Type B pancreatic cell (in vitro differentiated cells): ENCODE measurements around the gene HNRNPR. TPM values are rescaled to one million over a fixed set of nuclear protein-coding genes. Genes with fewer than 3 reads are reported as not detected.
"Not testable (repeated sequence)": the region's sequence is repeated elsewhere in the genome, so short reads cannot be mapped to it uniquely, and the experiment has no call there.

Experiments used
- DNase-seq: peaks from one replicate; pipeline ENCODE4 v3.0.0; 2021; ENCODE audit warnings: mixed read lengths; ENCODE audit not compliant: unreplicated experiment; ENCODE audit errors: extremely low spot score
- H3K27ac Mint-ChIP-seq: 2 replicates; pipeline ENCODE4 v1.8.0; 2021; ENCODE audit warnings: mild to moderate bottlenecking, mixed read lengths
- H3K27me3 Mint-ChIP-seq: 2 replicates; pipeline ENCODE4 v1.8.0; 2021; ENCODE audit warnings: mixed read lengths
- H3K36me3 Mint-ChIP-seq: 2 replicates; pipeline ENCODE4 v1.8.0; 2021; ENCODE audit warnings: mixed read lengths
- H3K4me1 Mint-ChIP-seq: one replicate; pipeline ENCODE4 v1.8.0; 2021; ENCODE audit warnings: mixed read lengths; ENCODE audit not compliant: unreplicated experiment
- H3K4me3 Mint-ChIP-seq: 2 replicates; pipeline ENCODE4 v1.8.0; 2021; ENCODE audit warnings: mild to moderate bottlenecking, mixed read lengths
- H3K9me3 Mint-ChIP-seq: 2 replicates; pipeline ENCODE4 v1.8.0; 2021; ENCODE audit warnings: mixed read lengths
- CTCF ChIP-seq: fragments of 200-600 bp; sonication (generic); conservative IDR thresholded peaks from 2 replicates; pipeline ENCODE4 v1.5.0; 2021; ENCODE audit warnings: antibody characterized with exemption, mild to moderate bottlenecking
- total RNA-seq: library from RNA; stranded (reverse); gene quantifications from 2 replicates; pipeline ENCODE4 v1.2.1, GENCODE V29; 2021; ENCODE audit warnings: low replicate concordance

HNRNPR gene
- total RNA-seq, 1 donor from 2014 or later = 210 TPM

GRCh38 chr1:23376890-23377811 is 33.1 kb upstream of the HNRNPR start:
- H3K27ac Mint-ChIP-seq = peak overlapping the region; percentile 82
- no peak for DNase-seq
- peaks cover 40% of the 10 kb centered on the region for H3K4me1 Mint-ChIP-seq
- TF ChIP-seq CTCF = no peak
- H3K4me3 Mint-ChIP-seq = peak overlapping the region; percentile 50
- no peaks in the 10 kb centered on the region for H3K27me3 Mint-ChIP-seq
- no peaks in the 10 kb centered on the region for H3K9me3 Mint-ChIP-seq
- peaks cover 10% of the 10 kb centered on the region for H3K36me3 Mint-ChIP-seq

GRCh38 chr1:23374079-23374735 is 30.1 kb upstream of the HNRNPR start:
- H3K4me1 Mint-ChIP-seq = peaks cover 45% of the 10 kb centered on the region
- H3K27ac Mint-ChIP-seq, H3K4me3 Mint-ChIP-seq, H3K36me3 Mint-ChIP-seq, H3K9me3 Mint-ChIP-seq, H3K27me3 Mint-ChIP-seq, DNase-seq: not testable (repeated sequence)

- Mint-ChIP-seq H3K36me3 (peaks cover 20% of the 10 kb centered on the region), H3K27ac (peak overlapping the region; percentile 69), H3K27me3 (no peaks in the 10 kb centered on the region), H3K9me3 (no peaks in the 10 kb centered on the region), H3K4me3 (peak overlapping the region; percentile 61), H3K4me1 (peaks cover 47% of the 10 kb centered on the region)
- no peak for DNase-seq
- no peak for TF ChIP-seq CTCF
These were observed 28.1 kb upstream of the HNRNPR start for GRCh38 chr1:23371987-23372880.

- peak; percentile 64 for TF ChIP-seq CTCF
- H3K9me3 Mint-ChIP-seq = no peaks in the 10 kb centered on the region
- no peaks in the 10 kb centered on the region for H3K27me3 Mint-ChIP-seq
- peaks cover 33% of the 10 kb centered on the region for H3K36me3 Mint-ChIP-seq
- H3K4me1 Mint-ChIP-seq = peaks cover 55% of the 10 kb centered on the region
- H3K27ac Mint-ChIP-seq = peak overlapping the region; percentile 99
- DNase-seq = no peak
- peak overlapping the region; percentile 99 for H3K4me3 Mint-ChIP-seq
These were observed 26.9 kb upstream of the HNRNPR start for GRCh38 chr1:23370709-23371584.

GRCh38 chr1:23370330-23370708 is 26.2 kb upstream of the HNRNPR start:
- Mint-ChIP-seq H3K27me3 (no peaks in the 10 kb centered on the region), H3K4me3 (peak overlapping the region; percentile 99), H3K9me3 (no peaks in the 10 kb centered on the region), H3K4me1 (peaks cover 57% of the 10 kb centered on the region), H3K36me3 (peaks cover 36% of the 10 kb centered on the region), H3K27ac (peak overlapping the region; percentile 99)
- TF ChIP-seq CTCF = no peak
- no peak for DNase-seq
